ENCODE data around the gene CCDC106.

The CCDC106 gene

GRCh38 chr19:55654323-55654867 is 6.4 kb downstream of the CCDC106 start:
- ChIA-PET CTCF (interaction anchor here (0.6 to 3.4 kb wide), 18 partner anchors 9 to 487 kb away, joined by 3 to 39 read pairs (median 6); partner anchors contain the start of genes FIZ1, ZNF444, ZNF581 and ZNF865), POLR2A (interaction anchor here (0.5 to 1.4 kb wide), 17 partner anchors 9 to 315 kb away, joined by 3 to 10 read pairs (median 4); partner anchors contain the start of genes FIZ1, UBE2S, ZNF628 and ZNF784)
- no peak for TF ChIP-seq CTCF (IDR thresholded peaks at IDR 0.05; ENCODE audit: control extremely low read depth, extremely low read depth, low read depth, missing control alignments)
- peak; percentile 92 for DNase-seq (ENCODE audit: extremely low spot score)

GRCh38 chr19:55654868-55655647 is 7.0 kb downstream of the CCDC106 start, which contains the start of gene U2AF2:
Gene U2AF2 (plus strand): TSS chr19:55655035. CDS start chr19:55655105, 70 bp downstream.
- DNase-seq (ENCODE audit: extremely low spot score) = peak; percentile 95
- TF ChIP-seq CTCF (IDR thresholded peaks at IDR 0.05; ENCODE audit: control extremely low read depth, extremely low read depth, low read depth, missing control alignments) = no peak
- ChIA-PET CTCF (interaction anchor here (0.6 to 3.4 kb wide), 18 partner anchors 9 to 486 kb away, joined by 3 to 39 read pairs (median 6); partner anchors contain the start of genes FIZ1, ZNF444, ZNF581 and ZNF865), POLR2A (interaction anchor here (0.5 to 1.4 kb wide), 16 partner anchors 8 to 316 kb away, joined by 3 to 10 read pairs (median 4); partner anchors contain the start of genes FIZ1, ZNF628 and ZNF784)

- ChIA-PET CTCF (interaction anchor here (1.2 to 5.0 kb wide), 4 partner anchors 13 to 151 kb away, joined by 3 to 28 read pairs (median 12); partner anchors contain the start of gene ZNF581), POLR2A (no interaction called here)
- DNase-seq (ENCODE audit: extremely low spot score) = no peak
- no peak for TF ChIP-seq CTCF (IDR thresholded peaks at IDR 0.05; ENCODE audit: control extremely low read depth, extremely low read depth, low read depth, missing control alignments)
These were observed 7.6 kb downstream of the CCDC106 start for GRCh38 chr19:55655648-55656040.

GRCh38 chr19:55656552-55656951 is 8.5 kb downstream of the CCDC106 start:
- POLR2A ChIA-PET = interaction anchor here (0.5 to 1.1 kb wide), 4 partner anchors 9 to 17 kb away, joined by 3 to 4 read pairs (median 4); partner anchors contain the start of gene CCDC106
- CTCF ChIA-PET = interaction anchor here (0.9 to 5.0 kb wide), 11 partner anchors 9 to 653 kb away, joined by 3 to 28 read pairs (median 4); partner anchors contain the start of gene ZNF581

GRCh38 chr19:55656988-55657747 is 9.2 kb downstream of the CCDC106 start:
- ChIA-PET POLR2A (interaction anchor here (0.5 to 1.2 kb wide), 5 partner anchors 10 to 16 kb away, joined by 3 to 6 read pairs (median 4); partner anchors contain the start of gene CCDC106), CTCF (interaction anchor here (0.9 to 5.0 kb wide), 12 partner anchors 9 to 676 kb away, joined by 3 to 28 read pairs (median 4); partner anchors contain the start of gene ZNF581)
- no peak for TF ChIP-seq CTCF (IDR thresholded peaks at IDR 0.05; ENCODE audit: control extremely low read depth, extremely low read depth, low read depth, missing control alignments)
- no peak for DNase-seq (ENCODE audit: extremely low spot score)

More at GRCh38 chr19:55656552-55656951, 8.5 kb downstream of the CCDC106 start:
- no peak for DNase-seq (ENCODE audit: extremely low spot score)
- TF ChIP-seq CTCF (IDR thresholded peaks at IDR 0.05; ENCODE audit: control extremely low read depth, extremely low read depth, low read depth, missing control alignments) = no peak
